PC-9 (cell line): Measurements from ENCODE around the gene KIF6. TPM values are rescaled to one million over a fixed set of nuclear protein-coding genes. Genes with fewer than 3 reads are reported as not detected.

Experiments
- BruUV-seq: library from RNA; stranded (reverse); fragments of 400-500 nt; replicated peaks from 2 replicates; lab custom pipeline; 2021; lab: Mats Ljungman, UMichigan
- CTCF ChIA-PET: fragments of 300-600 bp; sonication (Branson Sonifier 250); formaldehyde crosslinking; loops from one replicate; lab custom pipeline; 2022; ENCODE audit warnings: antibody characterized with exemption; lab: Charles Lee
- POLR2A ChIA-PET: fragments of 300-600 bp; sonication (Branson Sonifier 250); formaldehyde crosslinking; loops from one replicate; lab custom pipeline; 2022; ENCODE audit warnings: antibody characterized with exemption; ENCODE audit not compliant: unreplicated experiment; lab: Charles Lee
- DNase-seq, 2 experiments: peaks; one replicate each; pipeline versions ENCODE4 v3.0.0 to v3.0.0-alpha.2; 2015 to 2022; ENCODE audit warnings: mixed read lengths in 1 of 2
- H2AFZ ChIP-seq: fragments of 200-600 bp; sonication (generic); 2 replicates; pipeline ENCODE4 v1.8.1; 2017; ENCODE audit warnings: antibody characterized with exemption
- H3F3A ChIP-seq: fragments of 200-600 bp; sonication (generic); 2 replicates; pipeline ENCODE4 v1.8.1; 2017; ENCODE audit warnings: antibody characterized with exemption, mild to moderate bottlenecking, low read depth; ENCODE audit not compliant: insufficient read depth
- H3K27ac ChIP-seq: fragments of 200-600 bp; sonication (generic); 2 replicates; pipeline ENCODE4 v1.6.1; 2016; ENCODE audit warnings: mixed run types
- H3K27me3 ChIP-seq: fragments of 200-600 bp; sonication (generic); 2 replicates; pipeline ENCODE4 v1.6.1; 2016; ENCODE audit warnings: low read depth, mixed run types; ENCODE audit not compliant: insufficient read depth
- H3K36me3 ChIP-seq: fragments of 200-600 bp; sonication (generic); 2 replicates; pipeline ENCODE4 v1.6.1; 2016; ENCODE audit warnings: low read depth, mixed run types
- H3K4me1 ChIP-seq: fragments of 200-600 bp; sonication (generic); replicated peaks from 2 replicates; pipeline ENCODE4 v1.6.1; 2016; ENCODE audit warnings: mixed run types; ENCODE audit not compliant: insufficient read depth
- H3K4me2 ChIP-seq: fragments of 200-600 bp; sonication (generic); 2 replicates; pipeline ENCODE4 v1.6.1; 2017; ENCODE audit warnings: mixed run types
- H3K4me3 ChIP-seq: fragments of 200-600 bp; sonication (generic); 2 replicates; pipeline ENCODE4 v1.6.1; 2016; ENCODE audit warnings: mixed run types
- H3K79me2 ChIP-seq: fragments of 200-600 bp; sonication (generic); 2 replicates; pipeline ENCODE4 v1.6.1; 2017; ENCODE audit warnings: low read depth, mixed run types
- H3K9me2 ChIP-seq: fragments of 200-600 bp; sonication (generic); 2 replicates; pipeline ENCODE4 v1.8.1; 2017; ENCODE audit warnings: mild to moderate bottlenecking; ENCODE audit not compliant: insufficient read depth
- H3K9me3 ChIP-seq: fragments of 200-600 bp; sonication (generic); 2 replicates; pipeline ENCODE4 v1.8.1; 2016; ENCODE audit warnings: low read depth; ENCODE audit not compliant: insufficient read depth
- H4K20me1 ChIP-seq: fragments of 200-600 bp; sonication (generic); 2 replicates; pipeline ENCODE4 v1.8.1; 2017; ENCODE audit not compliant: insufficient read depth
- CTCF ChIP-seq: fragments of 200-600 bp; sonication (generic); conservative IDR thresholded peaks from 2 replicates; pipeline ENCODE4 v1.6.1; 2017; ENCODE audit warnings: mixed run types, antibody characterized with exemption, mild to moderate bottlenecking, moderate library complexity
- EZH2 ChIP-seq: fragments of 200-600 bp; sonication (generic); IDR thresholded peaks from 2 replicates; pipeline ENCODE4 v1.8.0; 2017; ENCODE audit warnings: antibody characterized with exemption, low read depth
- intact Hi-C: fragments of 100-400 bp; cut with micrococcal nuclease; formaldehyde crosslinking; loops from one replicate; pipeline ENCODE4 v1.10.0; 2022; ENCODE audit not compliant: unreplicated experiment
- total RNA-seq: library from RNA; stranded (reverse); gene quantifications from 2 replicates; pipeline ENCODE4 v1.2.3, GENCODE V29; 2021

Gene KIF6
- total RNA-seq, 1 experiment from 2014 or later, result not detected

DNA sequence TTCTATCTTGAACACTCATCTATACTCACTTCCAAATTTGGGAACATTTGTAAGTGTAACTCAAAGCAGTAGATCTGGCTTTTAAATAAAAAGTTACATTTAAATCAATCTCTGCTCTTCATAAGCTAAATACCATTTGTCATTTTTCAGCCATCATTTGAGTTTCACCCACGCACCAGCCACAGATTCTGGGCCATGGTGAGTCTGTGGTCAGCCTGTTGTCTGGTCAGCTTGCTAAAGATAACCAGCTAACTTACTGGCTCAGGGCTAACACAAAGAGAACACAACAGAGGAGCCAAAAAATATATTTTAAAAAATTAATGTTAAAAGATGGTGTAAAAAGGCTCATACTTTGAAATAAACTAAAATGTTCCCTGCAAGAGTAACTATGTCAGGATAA is 181.3 kb downstream of the KIF6 start:
- CTCF ChIA-PET, result no interaction called here
- H2AFZ ChIP-seq, result no peak overlapping the region

GRCh38 chr6:39543095-39543494 is 182.1 kb downstream of the KIF6 start:
- TF ChIP-seq CTCF (no peak), EZH2 (no peak)
- no peaks in the 10 kb centered on the region; the same call in 1 of the 2 replicates for H3K9me2 ChIP-seq
- ChIA-PET POLR2A (interaction anchor here (0.6 kb wide), 1 partner anchor 1685 kb away, joined by 4 read pairs; no protein-coding TSS in a partner anchor), CTCF (no interaction called here)
- H4K20me1 ChIP-seq, result no peaks in the 10 kb centered on the region
- no peak overlapping the region for H3K4me2 ChIP-seq
- no TSS peak for BruUV-seq
- no peaks in the 10 kb centered on the region for H3K4me1 ChIP-seq
- no peak overlapping the region for H3K27ac ChIP-seq
- no peaks in the 10 kb centered on the region for H3F3A ChIP-seq
- no peak overlapping the region for H3K4me3 ChIP-seq
- no peak overlapping the region for H2AFZ ChIP-seq
- H3K27me3 ChIP-seq, result peaks cover 30% of the 10 kb centered on the region
- no peaks in the 10 kb centered on the region for H3K79me2 ChIP-seq
- intact Hi-C loops, result no loop called here
- DNase-seq, result no peak
- H3K9me3 ChIP-seq, result no peaks in the 10 kb centered on the region
- H3K36me3 ChIP-seq, result no peaks in the 10 kb centered on the region

More for the DNA sequence above, 181.3 kb downstream of the KIF6 start:
- no peak for TF ChIP-seq CTCF
- no peaks in the 10 kb centered on the region for H4K20me1 ChIP-seq
- no peak overlapping the region for H3K27ac ChIP-seq
- DNase-seq, result no peak
- H3K4me2 ChIP-seq, result no peak overlapping the region
- no peaks in the 10 kb centered on the region for H3K9me3 ChIP-seq
- no peaks in the 10 kb centered on the region for H3K36me3 ChIP-seq
- intact Hi-C loops, result no loop called here
- POLR2A ChIA-PET, result no interaction called here
- H3K9me2 ChIP-seq, result no peaks in the 10 kb centered on the region; the same call in 1 of the 2 replicates
- no peak overlapping the region for H3K4me3 ChIP-seq
- no TSS peak for BruUV-seq
- H3K27me3 ChIP-seq, result peaks cover 30% of the 10 kb centered on the region
- no peaks in the 10 kb centered on the region for H3K79me2 ChIP-seq
- no peaks in the 10 kb centered on the region for H3K4me1 ChIP-seq
- no peaks in the 10 kb centered on the region for H3F3A ChIP-seq

- Histone ChIP-seq H3K4me1 (no peaks in the 10 kb centered on the region), H2AFZ (no peak overlapping the region), H3K4me3 (no peak overlapping the region), H3K79me2 (no peaks in the 10 kb centered on the region), H3F3A (no peaks in the 10 kb centered on the region), H3K27me3 (peaks cover 28% of the 10 kb centered on the region), H4K20me1 (no peaks in the 10 kb centered on the region), H3K9me2 (no peaks in the 10 kb centered on the region; the same call in 1 of the 2 replicates), H3K9me3 (no peaks in the 10 kb centered on the region), H3K36me3 (no peaks in the 10 kb centered on the region), H3K4me2 (no peak overlapping the region), H3K27ac (no peak overlapping the region)
- BruUV-seq, result no TSS peak
- ChIA-PET CTCF (no interaction called here), POLR2A (no interaction called here)
- intact Hi-C loops, result no loop called here
- no peak for DNase-seq
- TF ChIP-seq EZH2 (no peak), CTCF (no peak)
Measured at GRCh38 chr6:39540454-39540853, 184.8 kb downstream of the KIF6 start.
